Naive thymus-derived CD4-positive, alpha-beta T cell (primary cell): ENCODE data around the gene CD101. TPM values are rescaled to one million over a fixed set of nuclear protein-coding genes. Genes with fewer than 3 reads are reported as not detected.
A peak's percentile ranks its signal among the peaks of the same experiment; 100 is the strongest.

ENCODE experiments used
- ATAC-seq: fragments of 150-1000 bp; cut with Tn5 transposase; 2 replicates; pipeline ENCODE4 v1.10.0; 2021; ENCODE audit warnings: mild to moderate bottlenecking, moderate library complexity
- CTCF ChIA-PET: fragments of 350-600 bp; sonication (Branson Sonifier 250); formaldehyde crosslinking; loops from one replicate; lab custom pipeline; 2021; ENCODE audit warnings: antibody characterized with exemption; lab: Charles Lee
- POLR2A ChIA-PET: fragments of 350-600 bp; sonication (Branson Sonifier 250); formaldehyde crosslinking; loops from one replicate; lab custom pipeline; 2021; ENCODE audit warnings: antibody characterized with exemption, inconsistent platforms; lab: Charles Lee
- DNase-seq, 9 donors: peaks; one replicate each; pipeline versions ENCODE4 v3.0.0 to v3.0.0-alpha.2; 2020 to 2022; ENCODE audit warnings: mixed read lengths in 1 of 9
- H3K27ac ChIP-seq: one replicate; pipeline ENCODE4 v1.7.0; 2013; ENCODE audit warnings: mild to moderate bottlenecking, low read depth, low read length, moderate library complexity
- H3K27me3 ChIP-seq, 2 donors: one replicate each; pipeline ENCODE4 v1.7.0; 2013; ENCODE audit warnings: low read length in 2 of 2, mild to moderate bottlenecking in 2 of 2, moderate library complexity in 2 of 2; ENCODE audit not compliant: control insufficient read depth in 2 of 2, insufficient read depth in 2 of 2
- H3K36me3 ChIP-seq, 3 experiments: 1 replicate in 2 of 3; 2 replicates in 1 of 3; pipeline ENCODE4 v1.7.0; 2013; ENCODE audit warnings: low read length in 3 of 3, mild to moderate bottlenecking in 3 of 3, moderate library complexity in 1 of 3; ENCODE audit not compliant: insufficient read depth in 3 of 3, control insufficient read depth in 2 of 3
- H3K4me1 ChIP-seq, 2 donors: one replicate each; pipeline ENCODE4 v1.7.0; 2013; ENCODE audit warnings: low read length in 2 of 2, mild to moderate bottlenecking in 2 of 2, moderate library complexity in 1 of 2; ENCODE audit not compliant: control insufficient read depth in 2 of 2, insufficient read depth in 2 of 2
- H3K4me3 ChIP-seq: 2 replicates; pipeline ENCODE4 v1.7.0; 2013; ENCODE audit warnings: mild to moderate bottlenecking, low read length
- H3K9me3 ChIP-seq, 3 experiments: 1 replicate in 2 of 3; 2 replicates in 1 of 3; pipeline ENCODE4 v1.7.0; 2013; ENCODE audit warnings: low read length in 3 of 3; ENCODE audit not compliant: control insufficient read depth in 2 of 3
- H3K27ac Mint-ChIP-seq, 9 donors: one replicate each; pipeline ENCODE4 v1.8.0; 2020 to 2022; ENCODE audit warnings: mixed read lengths in 9 of 9, mild to moderate bottlenecking in 8 of 9, moderate library complexity in 5 of 9, inconsistent platforms in 2 of 9
- H3K27me3 Mint-ChIP-seq, 5 donors: one replicate each; pipeline ENCODE4 v1.8.0; 2021 to 2022; ENCODE audit warnings: mixed read lengths in 5 of 5, mild to moderate bottlenecking in 1 of 5
- H3K36me3 Mint-ChIP-seq, 5 donors: one replicate each; pipeline ENCODE4 v1.8.0; 2020 to 2022; ENCODE audit warnings: mixed read lengths in 5 of 5, mild to moderate bottlenecking in 3 of 5, inconsistent platforms in 1 of 5
- H3K4me1 Mint-ChIP-seq, 7 donors: one replicate each; pipeline ENCODE4 v1.8.0; 2020 to 2022; ENCODE audit warnings: mixed read lengths in 7 of 7, mild to moderate bottlenecking in 3 of 7, inconsistent platforms in 1 of 7
- H3K4me3 Mint-ChIP-seq, 10 donors: one replicate each; pipeline ENCODE4 v1.8.0; 2020 to 2022; ENCODE audit warnings: mild to moderate bottlenecking in 10 of 10, mixed read lengths in 10 of 10, moderate library complexity in 6 of 10, inconsistent platforms in 2 of 10
- H3K9me3 Mint-ChIP-seq, 11 donors: one replicate each; pipeline ENCODE4 v1.8.0; 2020 to 2022; ENCODE audit warnings: mixed read lengths in 11 of 11, mild to moderate bottlenecking in 4 of 11, inconsistent platforms in 1 of 11, moderate library complexity in 1 of 11
- intact Hi-C, 2 donors: fragments of 100-400 bp; cut with micrococcal nuclease; formaldehyde crosslinking; loops; one replicate each; pipeline ENCODE4 v1.15.1; 2023
- polyA plus RNA-seq, 2 donors: library from polyadenylated mRNA; unstranded; fragments of 300-500 nt; fragmentation: Illumina TruSeq; gene quantifications; one replicate each; pipeline ENCODE4 v1.2.3, GENCODE V29; 2021
- total RNA-seq, 6 experiments: library from RNA in 5 of 6; stranded (reverse) in 5 of 6; gene quantifications; 1 replicate in 5 of 6; 2 replicates in 1 of 6; pipeline ENCODE4 v1.2.3 and lab custom pipeline; 2021 to 2026

Gene CD101
- total and polyA plus RNA-seq, 7 experiments from 2014 or later: 3.9 to 15.4 (median 9.9) TPM

DNA sequence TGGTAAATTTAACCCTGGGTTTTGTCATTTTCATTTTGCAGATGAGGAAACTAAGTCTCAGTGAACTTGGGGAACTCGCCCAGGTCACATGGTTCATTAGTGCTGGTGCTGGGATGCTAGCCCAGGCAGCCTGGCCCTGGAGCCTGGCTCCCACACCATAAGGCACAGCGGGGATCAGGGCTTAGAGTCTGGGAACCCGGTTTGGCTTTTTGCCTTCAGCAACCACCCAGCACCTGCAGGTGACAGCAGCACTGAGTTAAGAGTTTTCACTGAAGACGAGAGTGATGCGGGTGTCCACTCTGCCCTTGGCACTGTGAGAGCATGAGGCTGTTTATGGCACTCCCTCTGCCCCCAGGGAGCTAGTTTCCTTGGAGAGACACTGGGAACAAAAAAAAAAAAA lies 18.4 kb upstream of the CD101 start:
- no peak overlapping the region for H3K27ac ChIP-seq
- no peaks in the 10 kb centered on the region for H3K27me3 ChIP-seq
- H3K4me1 ChIP-seq: peaks cover 6 to 29% of the 10 kb centered on the region in 2 donors
- H3K9me3 ChIP-seq: no peaks in the 10 kb centered on the region
- Mint-ChIP-seq H3K9me3 (peaks cover 0 to 6% (median 0%) of the 10 kb centered on the region in 11 donors), H3K27ac (peak overlapping the region in 2 of 9 donors; percentile 48 to 69), H3K36me3 (peaks cover 0 to 6% (median 0%) of the 10 kb centered on the region in 5 donors), H3K4me3 (no peak overlapping the region), H3K27me3 (peaks cover 0 to 2% (median 0%) of the 10 kb centered on the region in 5 donors), H3K4me1 (peaks cover 17 to 50% (median 41%) of the 10 kb centered on the region in 7 donors)
- ChIA-PET POLR2A (interaction anchor here (0.7 to 1.3 kb wide), 2 partner anchors 28 to 66 kb away, joined by 3 to 4 read pairs; no protein-coding TSS in a partner anchor), CTCF (interaction anchor here (0.6 to 0.7 kb wide), 2 partner anchors 182 to 639 kb away, joined by 3 to 4 read pairs; no protein-coding TSS in a partner anchor)
- ATAC-seq (no peak), DNase-seq (no peak)
- no peaks in the 10 kb centered on the region for H3K36me3 ChIP-seq
- intact Hi-C loops: loop anchor here in 1 of 2 donors (10.0 kb wide), 1 partner anchor 142 kb away; the partner anchor contains the start of gene TRIM45
- no peak overlapping the region for H3K4me3 ChIP-seq

DNA sequence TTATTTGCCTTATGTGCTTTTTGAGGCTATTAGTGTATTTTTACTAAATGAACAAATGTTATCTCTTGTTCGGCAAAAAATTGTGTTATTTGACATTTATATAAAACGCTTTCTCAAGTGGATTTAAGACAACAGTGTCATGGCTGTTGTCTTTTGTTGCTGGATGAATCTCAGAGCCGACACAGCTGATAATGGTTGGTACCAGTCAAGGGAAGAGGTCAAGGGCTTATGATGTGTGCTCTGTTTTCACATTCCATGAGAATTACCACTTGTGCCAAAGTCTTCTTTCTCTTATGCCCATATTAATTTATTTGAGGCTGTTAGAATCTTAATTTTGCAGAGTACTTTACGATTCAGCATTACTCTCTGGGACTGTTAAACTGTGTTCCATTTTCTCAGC lies 17.9 kb upstream of the CD101 start:
- H3K36me3 Mint-ChIP-seq: peaks cover 0 to 6% (median 0%) of the 10 kb centered on the region in 5 donors
- peak overlapping the region in 5 of 9 donors; percentile 23 to 84 (median 34) for H3K27ac Mint-ChIP-seq
- H3K4me1 Mint-ChIP-seq: peaks cover 17 to 56% (median 46%) of the 10 kb centered on the region in 7 donors
- ChIA-PET CTCF (interaction anchor here (0.6 to 0.7 kb wide), 2 partner anchors 183 to 640 kb away, joined by 3 to 4 read pairs; no protein-coding TSS in a partner anchor), POLR2A (interaction anchor here (0.7 to 1.3 kb wide), 2 partner anchors 28 to 65 kb away, joined by 3 to 4 read pairs; no protein-coding TSS in a partner anchor)
- no peak for DNase-seq
- peaks cover 6 to 35% of the 10 kb centered on the region in 2 donors for H3K4me1 ChIP-seq
- no peak overlapping the region for H3K4me3 ChIP-seq
- H3K27ac ChIP-seq: no peak overlapping the region
- H3K9me3 Mint-ChIP-seq: peaks cover 0 to 6% (median 0%) of the 10 kb centered on the region in 11 donors
- no peak for ATAC-seq
- no peaks in the 10 kb centered on the region for H3K9me3 ChIP-seq
- no peaks in the 10 kb centered on the region for H3K36me3 ChIP-seq
- H3K27me3 ChIP-seq: no peaks in the 10 kb centered on the region
- intact Hi-C loops: loop anchor here in 1 of 2 donors (10.0 kb wide), 1 partner anchor 141 kb away; the partner anchor contains the start of gene TRIM45
- peaks cover 0 to 2% (median 0%) of the 10 kb centered on the region in 5 donors for H3K27me3 Mint-ChIP-seq
- H3K4me3 Mint-ChIP-seq: peak overlapping the region in 1 of 10 donors; percentile 18

DNA sequence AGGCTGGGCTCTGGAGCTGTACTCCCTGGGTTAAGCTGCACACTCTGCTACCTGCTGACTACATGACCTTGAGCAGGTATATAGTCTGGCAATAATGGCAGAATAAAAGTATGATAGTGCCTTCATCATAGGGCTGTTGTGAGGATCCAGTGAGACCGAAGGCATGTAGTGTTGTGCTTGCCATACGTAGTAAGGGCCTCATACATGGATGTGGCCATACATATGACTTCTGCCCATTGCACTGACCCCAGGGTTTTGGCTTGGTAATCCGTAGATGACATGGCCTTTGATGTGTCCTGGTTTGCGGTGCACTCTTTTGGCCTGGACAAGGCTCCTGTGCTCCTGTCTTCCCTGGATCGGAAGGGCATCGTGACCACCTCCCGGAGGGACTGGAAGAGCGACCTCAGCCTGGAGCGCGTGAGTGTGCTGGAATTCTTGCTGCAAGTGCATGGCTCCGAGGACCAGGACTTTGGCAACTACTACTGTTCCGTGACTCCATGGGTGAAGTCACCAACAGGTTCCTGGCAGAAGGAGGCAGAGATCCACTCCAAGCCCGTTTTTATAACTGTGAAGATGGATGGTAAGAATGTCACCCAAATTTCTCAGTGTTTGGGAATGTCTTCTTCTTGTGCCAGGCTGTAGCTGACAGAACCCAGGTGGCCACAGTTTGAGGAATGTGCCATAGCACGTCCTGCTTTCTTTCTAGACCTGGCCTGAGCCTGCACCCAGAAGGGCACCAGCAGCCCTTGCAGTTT lies 17.0 kb upstream of the CD101 start:
- no peaks in the 10 kb centered on the region for H3K36me3 ChIP-seq
- no peaks in the 10 kb centered on the region for H3K9me3 ChIP-seq
- peak overlapping the region in 8 of 9 donors; percentile 48 to 87 (median 65) for H3K27ac Mint-ChIP-seq
- peaks cover 0 to 3% (median 0%) of the 10 kb centered on the region in 5 donors for H3K36me3 Mint-ChIP-seq
- H3K27me3 Mint-ChIP-seq: no peaks in the 10 kb centered on the region
- H3K4me3 ChIP-seq: no peak overlapping the region
- no peaks in the 10 kb centered on the region for H3K27me3 ChIP-seq
- H3K27ac ChIP-seq: no peak overlapping the region
- peaks cover 17 to 63% (median 54%) of the 10 kb centered on the region in 7 donors for H3K4me1 Mint-ChIP-seq
- H3K9me3 Mint-ChIP-seq: peaks cover 0 to 3% (median 0%) of the 10 kb centered on the region in 11 donors
- peak overlapping the region in 3 of 10 donors; percentile 37 to 87 (median 50) for H3K4me3 Mint-ChIP-seq
- DNase-seq: no peak
- ChIA-PET CTCF (interaction anchor here (0.6 to 1.3 kb wide), 2 partner anchors 25 to 167 kb away, joined by 3 read pairs; no protein-coding TSS in a partner anchor), POLR2A (interaction anchor here (4.8 kb wide), 1 partner anchor 66 kb away, joined by 75 read pairs; no protein-coding TSS in a partner anchor)
- no peak for ATAC-seq
- intact Hi-C loops: loop anchor here in 1 of 2 donors (5.0 to 10.0 kb wide), 3 partner anchors 140 to 262 kb away; partner anchors contain the start of genes CD2 and TRIM45
- peaks cover 6 to 39% of the 10 kb centered on the region in 2 donors for H3K4me1 ChIP-seq

DNA sequence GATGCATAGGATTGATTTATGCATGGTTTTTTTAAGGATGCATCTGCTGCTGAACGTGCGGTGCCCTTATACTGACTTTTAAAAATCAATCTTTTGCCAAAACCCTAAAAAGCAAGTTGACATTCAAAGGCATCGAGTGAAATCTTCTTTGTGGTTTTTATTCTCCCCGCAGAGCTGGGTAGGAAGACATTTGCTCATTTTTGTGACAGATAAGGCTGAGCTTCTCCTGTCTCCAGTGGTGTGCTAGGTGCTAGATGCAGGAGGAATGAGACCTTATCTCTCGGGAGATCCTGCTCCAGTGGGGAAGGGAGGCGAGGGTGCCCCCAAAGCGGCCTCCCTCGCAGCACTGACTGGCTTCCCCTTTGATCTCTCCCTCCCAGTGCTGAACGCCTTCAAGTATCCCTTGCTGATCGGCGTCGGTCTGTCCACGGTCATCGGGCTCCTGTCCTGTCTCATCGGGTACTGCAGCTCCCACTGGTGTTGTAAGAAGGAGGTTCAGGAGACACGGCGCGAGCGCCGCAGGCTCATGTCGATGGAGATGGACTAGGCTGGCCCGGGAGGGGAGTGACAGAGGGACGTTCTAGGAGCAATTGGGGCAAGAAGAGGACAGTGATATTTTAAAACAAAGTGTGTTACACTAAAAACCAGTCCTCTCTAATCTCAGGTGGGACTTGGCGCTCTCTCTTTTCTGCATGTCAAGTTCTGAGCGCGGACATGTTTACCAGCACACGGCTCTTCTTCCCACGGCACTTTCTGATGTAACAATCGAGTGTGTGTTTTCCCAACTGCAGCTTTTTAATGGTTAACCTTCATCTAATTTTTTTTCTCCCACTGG lies 14.9 kb upstream of the CD101 start:
- peak overlapping the region; percentile 84 to 94 (median 86) for H3K4me3 Mint-ChIP-seq
- H3K4me1 Mint-ChIP-seq: peaks cover 21 to 80% (median 68%) of the 10 kb centered on the region in 7 donors
- H3K36me3 ChIP-seq: no peaks in the 10 kb centered on the region
- peaks cover 6 to 44% of the 10 kb centered on the region in 2 donors for H3K4me1 ChIP-seq
- no peaks in the 10 kb centered on the region for H3K9me3 Mint-ChIP-seq
- intact Hi-C loops: loop anchor here (1.0 to 10.0 kb wide), 18 partner anchors 14 to 264 kb away; partner anchors contain the start of genes CD101 (in 2 of the 2), CD2 (in 1 of the 2), TRIM45 (in 1 of the 2) and TTF2 (in 1 of the 2)
- ATAC-seq (peak; percentile 54), DNase-seq (peak in 8 of 9 donors; percentile 36 to 56 (median 48))
- H3K27ac Mint-ChIP-seq: peak overlapping the region; percentile 93 to 100 (median 98)
- CTCF ChIA-PET: interaction anchor here (0.5 to 3.1 kb wide), 15 partner anchors 14 to 248 kb away, joined by 3 to 17 read pairs (median 4); partner anchors contain the start of gene CD2
- no peaks in the 10 kb centered on the region for H3K9me3 ChIP-seq
- peak overlapping the region; percentile 63 for H3K4me3 ChIP-seq
- H3K27me3 ChIP-seq: no peaks in the 10 kb centered on the region
- H3K27me3 Mint-ChIP-seq: no peaks in the 10 kb centered on the region
- peaks cover 0 to 6% (median 0%) of the 10 kb centered on the region in 5 donors for H3K36me3 Mint-ChIP-seq
- POLR2A ChIA-PET: interaction anchor here (0.7 to 5.6 kb wide), 33 partner anchors 9 to 672 kb away, joined by 3 to 75 read pairs (median 5); partner anchors contain the start of genes CD101, CD2 and TTF2
- peak overlapping the region; percentile 81 for H3K27ac ChIP-seq

DNA sequence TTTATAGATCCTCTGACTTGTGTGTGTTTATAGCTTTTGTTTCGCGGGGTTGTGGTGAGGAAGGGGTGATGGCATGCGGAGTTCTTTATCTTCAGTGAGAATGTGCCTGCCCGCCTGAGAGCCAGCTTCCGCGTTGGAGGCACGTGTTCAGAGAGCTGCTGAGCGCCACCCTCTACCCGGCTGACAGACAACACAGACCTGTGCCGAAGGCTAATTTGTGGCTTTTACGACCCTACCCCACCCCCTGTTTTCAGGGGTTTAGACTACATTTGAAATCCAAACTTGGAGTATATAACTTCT lies 14.4 kb upstream of the CD101 start:
- DNase-seq: peak; percentile 40 to 85 (median 80)
- Mint-ChIP-seq H3K4me1 (peaks cover 25 to 86% (median 73%) of the 10 kb centered on the region in 7 donors), H3K4me3 (peak overlapping the region; percentile 84 to 94 (median 86)), H3K36me3 (peaks cover 0 to 6% (median 0%) of the 10 kb centered on the region in 5 donors), H3K27ac (peak overlapping the region; percentile 93 to 100 (median 98)), H3K27me3 (no peaks in the 10 kb centered on the region), H3K9me3 (no peaks in the 10 kb centered on the region)
- H3K27me3 ChIP-seq: no peaks in the 10 kb centered on the region
- ChIA-PET POLR2A (interaction anchor here (0.7 to 5.6 kb wide), 30 partner anchors 9 to 671 kb away, joined by 3 to 75 read pairs (median 5); partner anchors contain the start of genes CD101, CD2 and TTF2), CTCF (interaction anchor here (0.9 to 3.1 kb wide), 11 partner anchors 13 to 249 kb away, joined by 3 to 17 read pairs (median 4); partner anchors contain the start of gene CD2)
- H3K27ac ChIP-seq: peak overlapping the region; percentile 81
- H3K4me3 ChIP-seq: peak overlapping the region; percentile 63
- H3K4me1 ChIP-seq: peaks cover 6 to 50% of the 10 kb centered on the region in 2 donors
- no peaks in the 10 kb centered on the region for H3K9me3 ChIP-seq
- no peaks in the 10 kb centered on the region for H3K36me3 ChIP-seq
- peak; percentile 91 for ATAC-seq
- intact Hi-C loops: loop anchor here (1.0 to 10.0 kb wide), 18 partner anchors 14 to 265 kb away; partner anchors contain the start of genes CD101 (in 2 of the 2), CD2 (in 1 of the 2), TRIM45 (in 1 of the 2) and TTF2 (in 1 of the 2)
